Stimulated activated CD4-positive, alpha-beta T cell treated with anti-CD3 and anti-CD28 coated beads, Interleukin-4, amount 100 ng/mL, for 24 hours (primary cell): Measurements from ENCODE around the gene KLHL5.
"Not testable (repeated sequence)": the region's sequence is repeated elsewhere in the genome, so short reads cannot be mapped to it uniquely, and the experiment has no call there.

Experiments
- DNase-seq: peaks from one replicate; pipeline ENCODE4 v3.0.0-alpha.2; 2020

KLHL5 gene

GRCh38 chr4:39114436-39114835, 52.4 kb downstream of the KLHL5 start:
- no peak for DNase-seq

GRCh38 chr4:39118034-39118658, 56.1 kb downstream of the KLHL5 start:
- no peak for DNase-seq

GRCh38 chr4:39120418-39120817, 58.4 kb downstream of the KLHL5 start:
- no peak for DNase-seq

GRCh38 chr4:39124885-39125599, 63.0 kb downstream of the KLHL5 start:
- DNase-seq = no peak

GRCh38 chr4:39125600-39125985, 63.6 kb downstream of the KLHL5 start:
- no peak for DNase-seq

GRCh38 chr4:39126256-39127095, 64.4 kb downstream of the KLHL5 start:
- no peak for DNase-seq

- DNase-seq = no peak
These were observed 71.6 kb downstream of the KLHL5 start for GRCh38 chr4:39133623-39134022.

- no peak for DNase-seq
These were observed 72.8 kb downstream of the KLHL5 start for GRCh38 chr4:39134683-39135306.

- DNase-seq = not testable (repeated sequence)
These were observed 76.2 kb downstream of the KLHL5 start for GRCh38 chr4:39138227-39138626.

GRCh38 chr4:39146211-39146610, 84.2 kb downstream of the KLHL5 start:
- DNase-seq = no peak

- no peak for DNase-seq
These were observed 92.0 kb downstream of the KLHL5 start for GRCh38 chr4:39154009-39154408.

GRCh38 chr4:39157520-39157919, 95.5 kb downstream of the KLHL5 start:
- DNase-seq = no peak

GRCh38 chr4:39166177-39166576, 104.1 kb downstream of the KLHL5 start:
- no peak for DNase-seq

- no peak for DNase-seq
These were observed 104.6 kb downstream of the KLHL5 start for GRCh38 chr4:39166669-39167068.

- DNase-seq = no peak
These were observed 107.4 kb downstream of the KLHL5 start for GRCh38 chr4:39169426-39169825.

GRCh38 chr4:39170301-39170700, 108.3 kb downstream of the KLHL5 start:
- DNase-seq = no peak
